ENCODE data around the gene CMSS1.

The CMSS1 gene

GRCh38 chr3:100165926-100166550, 348.4 kb downstream of the CMSS1 start:
- DNase-seq (ENCODE audit: low read depth, low spot score), result no peak
- ChIA-PET CTCF (no interaction called here), POLR2A (no interaction called here)
- no peak overlapping the region for H3K4me3 ChIP-seq (ENCODE audit: low read depth, low read length)
- TF ChIP-seq CTCF (IDR thresholded peaks at IDR 0.05; ENCODE audit: insufficient read depth, low read length, missing control alignments), result no peak

- CTCF ChIA-PET, result interaction anchor here (0.5 kb wide), 1 partner anchor 70 kb away, joined by 3 read pairs; no protein-coding TSS in a partner anchor
- no peak for TF ChIP-seq CTCF (IDR thresholded peaks at IDR 0.05; ENCODE audit: insufficient read depth, low read length, missing control alignments)
- no peak for DNase-seq (ENCODE audit: low read depth, low spot score)
- H3K4me3 ChIP-seq (ENCODE audit: low read depth, low read length), result no peak overlapping the region
- POLR2A ChIA-PET, result no interaction called here
Measured at GRCh38 chr3:100169201-100169920, 351.7 kb downstream of the CMSS1 start.

- DNase-seq (ENCODE audit: low read depth, low spot score), result no peak
- no peak for TF ChIP-seq CTCF (IDR thresholded peaks at IDR 0.05; ENCODE audit: insufficient read depth, low read length, missing control alignments)
- ChIA-PET POLR2A (no interaction called here), CTCF (no interaction called here)
- no peak overlapping the region for H3K4me3 ChIP-seq (ENCODE audit: low read depth, low read length)
Measured at GRCh38 chr3:100170486-100170885, 352.8 kb downstream of the CMSS1 start.

GRCh38 chr3:100171211-100171914, 353.7 kb downstream of the CMSS1 start:
- ChIA-PET CTCF (no interaction called here), POLR2A (no interaction called here)
- no peak overlapping the region for H3K4me3 ChIP-seq (ENCODE audit: low read depth, low read length)
- no peak for TF ChIP-seq CTCF (IDR thresholded peaks at IDR 0.05; ENCODE audit: insufficient read depth, low read length, missing control alignments)
- DNase-seq (ENCODE audit: low read depth, low spot score), result no peak

GRCh38 chr3:100173961-100174360, 356.3 kb downstream of the CMSS1 start:
- no peak for TF ChIP-seq CTCF (IDR thresholded peaks at IDR 0.05; ENCODE audit: insufficient read depth, low read length, missing control alignments)
- no peak for DNase-seq (ENCODE audit: low read depth, low spot score)
- POLR2A ChIA-PET, result interaction anchor here (1.4 kb wide), 1 partner anchor 87 kb away, joined by 3 read pairs; the partner anchor contains the start of gene TBC1D23
- CTCF ChIA-PET, result interaction anchor here (1.2 to 1.6 kb wide), 2 partner anchors 15 to 330 kb away, joined by 3 to 4 read pairs; no protein-coding TSS in a partner anchor
- no peak overlapping the region for H3K4me3 ChIP-seq (ENCODE audit: low read depth, low read length)
